T-helper 1 cell treated with Interleukin-12 subunit alpha and Interleukin-12 subunit beta and Interleukin-4 antibody, amounts not matched to agents 30 ng/mL and 1 ng/mL, for 36 hours (primary cell): ENCODE results near the gene SNX7. TPM values are rescaled to one million over a fixed set of nuclear protein-coding genes. Genes with fewer than 3 reads are reported as not detected.

ENCODE experiments used
- intact Hi-C: fragments of 100-400 bp; cut with micrococcal nuclease; formaldehyde crosslinking; loops from one replicate; pipeline ENCODE4 v1.15.1; 2024
- total RNA-seq: library from RNA; stranded (reverse); gene quantifications from 2 replicates; pipeline ENCODE4 v1.2.3, GENCODE V29; 2022

The SNX7 gene
- total RNA-seq, 1 donor from 2014 or later: not detected

- intact Hi-C loops: no loop called here
Observed at GRCh38 chr1:98764485-98764884, 103.0 kb downstream of the SNX7 start.

GRCh38 chr1:98766255-98766654, 104.7 kb downstream of the SNX7 start:
- intact Hi-C loops: no loop called here

- intact Hi-C loops: no loop called here
Observed at GRCh38 chr1:98769162-98769561, 107.6 kb downstream of the SNX7 start.

- intact Hi-C loops: no loop called here
Observed at GRCh38 chr1:98781906-98782305, 120.4 kb downstream of the SNX7 start.

- intact Hi-C loops: no loop called here
Observed at GRCh38 chr1:98783821-98784220, 122.3 kb downstream of the SNX7 start.

- intact Hi-C loops: loop anchor here (5.0 to 10.0 kb wide), 2 partner anchors 201 to 273 kb away; no protein-coding TSS in a partner anchor
Observed at GRCh38 chr1:98791498-98791897, 130.0 kb downstream of the SNX7 start.

- intact Hi-C loops: loop anchor here (5.0 to 10.0 kb wide), 2 partner anchors 200 to 273 kb away; no protein-coding TSS in a partner anchor
Observed at GRCh38 chr1:98792123-98792522, 130.6 kb downstream of the SNX7 start.

- intact Hi-C loops: loop anchor here (5.0 to 10.0 kb wide), 2 partner anchors 199 to 272 kb away; no protein-coding TSS in a partner anchor
Observed at GRCh38 chr1:98793136-98793535, 131.6 kb downstream of the SNX7 start.

GRCh38 chr1:98794196-98794886, 132.8 kb downstream of the SNX7 start:
- intact Hi-C loops: loop anchor here (1.0 to 10.0 kb wide), 10 partner anchors 77 to 943 kb away; partner anchors contain the start of gene PLPPR5

GRCh38 chr1:98796049-98796448, 134.5 kb downstream of the SNX7 start:
- intact Hi-C loops: loop anchor here (10.0 kb wide), 1 partner anchor 269 kb away; no protein-coding TSS in a partner anchor

GRCh38 chr1:98797506-98797905, 136.0 kb downstream of the SNX7 start:
- intact Hi-C loops: loop anchor here (10.0 kb wide), 1 partner anchor 267 kb away; no protein-coding TSS in a partner anchor
